Cardiac atrium fibroblast (primary cell): ENCODE data around the gene ASB14. TPM values are rescaled to one million over a fixed set of nuclear protein-coding genes. Genes with fewer than 3 reads are reported as not detected.

Source experiments
- total RNA-seq: library from RNA; depleted of rRNA; stranded (reverse); fragments of >200 nt; gene quantifications from 2 replicates; pipeline ENCODE4 v1.2.3, GENCODE V29; 2015

ASB14 gene
- total RNA-seq: not detected in 2 replicates

GRCh38 chr3:57292159-57292896, at the start of gene ASB14:
ASB14 (minus strand) TSS chr3:57292685; CDS start chr3:57292033, 652 bp downstream.

GRCh38 chr3:57227204-57227929, 65.1 kb downstream of the ASB14 start, which contains the start of gene APPL1:
APPL1 (plus strand) TSS chr3:57227729; CDS start chr3:57227884, 155 bp downstream.

Other genes starting within 250 kb of the ASB14 start
- gene SPATA12, start 232.0 kb downstream of the ASB14 start, total RNA-seq: not detected in 2 replicates
- 1.3 and 3.6 TPM in 2 replicates for gene IL17RD, start 127.3 kb downstream of the ASB14 start, total RNA-seq
- 0.16 TPM in 1 of 2 replicates, not detected in the other for gene HESX1, start 92.7 kb downstream of the ASB14 start, total RNA-seq
- 16.4 and 24.3 TPM in 2 replicates for gene APPL1, start 65.0 kb downstream of the ASB14 start, total RNA-seq